WTC11 (cell line): ENCODE measurements around the gene DLGAP4. TPM values are rescaled to one million over a fixed set of nuclear protein-coding genes. Genes with fewer than 3 reads are reported as not detected.

Experiments
- ATAC-seq: fragments of 200-7000 bp; cut with Tn5 transposase; 2 replicates; pipeline ENCODE4 v1.10.0; 2021; ENCODE audit warnings: mild to moderate bottlenecking, moderate library complexity
- CTCF ChIA-PET: fragments of 300-600 bp; sonication (Branson Sonifier 250); formaldehyde crosslinking; loops from one replicate; lab custom pipeline; 2021; ENCODE audit warnings: antibody characterized with exemption; lab: Charles Lee
- POLR2A ChIA-PET: fragments of 350-600 bp; sonication (Branson Sonifier 250); formaldehyde crosslinking; loops from one replicate; lab custom pipeline; 2021; ENCODE audit warnings: antibody characterized with exemption; lab: Charles Lee
- DNase-seq: peaks from one replicate; pipeline ENCODE4 v3.0.0; 2021; ENCODE audit warnings: low spot score
- H3K27ac Mint-ChIP-seq: 2 replicates; pipeline ENCODE4 v1.8.0; 2021; ENCODE audit warnings: mixed read lengths
- H3K27me3 Mint-ChIP-seq: 2 replicates; pipeline ENCODE4 v1.8.0; 2021; ENCODE audit warnings: low read depth, mild to moderate bottlenecking, moderate library complexity, mixed read lengths
- H3K36me3 Mint-ChIP-seq: 2 replicates; pipeline ENCODE4 v1.8.0; 2021; ENCODE audit warnings: mixed read lengths
- H3K4me1 Mint-ChIP-seq: 2 replicates; pipeline ENCODE4 v1.8.0; 2022; ENCODE audit warnings: mixed read lengths
- H3K4me3 Mint-ChIP-seq: 2 replicates; pipeline ENCODE4 v1.8.0; 2021; ENCODE audit warnings: mild to moderate bottlenecking, moderate library complexity, mixed read lengths
- H3K9me3 Mint-ChIP-seq: 2 replicates; pipeline ENCODE4 v1.8.0; 2021; ENCODE audit warnings: mixed read lengths
- CBFB ChIP-seq: sonication (generic); formaldehyde crosslinking; IDR thresholded peaks from 2 replicates; pipeline ENCODE4 v1.8.1; 2022; ENCODE audit warnings: mild to moderate bottlenecking, low read depth, missing genetic modification reagents
- CREB1 ChIP-seq: sonication (generic); formaldehyde crosslinking; IDR thresholded peaks from 2 replicates; pipeline ENCODE4 v1.8.0; 2023; ENCODE audit warnings: mild to moderate bottlenecking, missing genetic modification reagents
- ETV6 ChIP-seq: sonication (generic); formaldehyde crosslinking; IDR thresholded peaks from 2 replicates; pipeline ENCODE4 v1.8.1; 2022; ENCODE audit warnings: mild to moderate bottlenecking, missing genetic modification reagents
- GRHL2 ChIP-seq: fragments of 250-450 bp; sonication (Bioruptor Pico); IDR thresholded peaks from 2 replicates; pipeline ENCODE4 v1.8.0; 2022; ENCODE audit warnings: mild to moderate bottlenecking, moderate library complexity; ENCODE audit not compliant: insufficient replicate concordance, severe bottlenecking
- GTF2I ChIP-seq: fragments of 250-450 bp; sonication (Bioruptor Pico); conservative IDR thresholded peaks from 2 replicates; pipeline ENCODE4 v1.4.0; 2021; ENCODE audit warnings: mild to moderate bottlenecking
- HMGA2 ChIP-seq: fragments of 250-450 bp; sonication (Bioruptor Pico); IDR thresholded peaks from 2 replicates; pipeline ENCODE4 v1.4.0; 2021; ENCODE audit warnings: mild to moderate bottlenecking, moderate library complexity
- IRF2 ChIP-seq: sonication (generic); formaldehyde crosslinking; IDR thresholded peaks from 2 replicates; pipeline ENCODE4 v1.8.0; 2022; ENCODE audit warnings: low read depth, missing genetic modification reagents, borderline replicate concordance
- JAZF1 ChIP-seq: fragments of 250-450 bp; sonication (Bioruptor Pico); IDR thresholded peaks from 2 replicates; pipeline ENCODE4 v1.9.0; 2021; ENCODE audit warnings: moderate library complexity, mild to moderate bottlenecking, inconsistent platforms
- NFATC4 ChIP-seq: fragments of 250-450 bp; sonication (Bioruptor Pico); IDR thresholded peaks from 2 replicates; pipeline ENCODE4 v1.9.0; 2021; ENCODE audit warnings: mild to moderate bottlenecking
- NFE2L1 ChIP-seq: sonication (generic); formaldehyde crosslinking; IDR thresholded peaks from 2 replicates; pipeline ENCODE4 v1.8.1; 2023; ENCODE audit warnings: missing genetic modification reagents
- PRRX2 ChIP-seq: fragments of 250-450 bp; sonication (Bioruptor Pico); IDR thresholded peaks from 2 replicates; pipeline ENCODE4 v1.8.0; 2021; ENCODE audit warnings: mild to moderate bottlenecking
- SMAD4 ChIP-seq: sonication (generic); formaldehyde crosslinking; IDR thresholded peaks from 2 replicates; pipeline ENCODE4 v1.8.0; 2022; ENCODE audit warnings: mild to moderate bottlenecking, missing genetic modification reagents
- SOX15 ChIP-seq: fragments of 250-450 bp; sonication (Bioruptor Pico); IDR thresholded peaks from 2 replicates; pipeline ENCODE4 v1.9.0; 2021; ENCODE audit warnings: mild to moderate bottlenecking
- ZNF396 ChIP-seq: fragments of 250-450 bp; sonication (Bioruptor Pico); IDR thresholded peaks from 2 replicates; pipeline ENCODE4 v1.8.0; 2021; ENCODE audit warnings: mild to moderate bottlenecking, moderate library complexity, borderline replicate concordance
- ZNF416 ChIP-seq: fragments of 250-450 bp; sonication (Bioruptor Pico); IDR thresholded peaks from 2 replicates; pipeline ENCODE4 v1.9.0; 2021; ENCODE audit warnings: mild to moderate bottlenecking, inconsistent platforms
- ZNF423 ChIP-seq: fragments of 250-450 bp; sonication (Bioruptor Pico); IDR thresholded peaks from 2 replicates; pipeline ENCODE4 v2.1.2; 2022; ENCODE audit warnings: mild to moderate bottlenecking, moderate library complexity
- ZNF671 ChIP-seq: fragments of 250-450 bp; sonication (Bioruptor Pico); IDR thresholded peaks from 2 replicates; pipeline ENCODE4 v1.8.0; 2021; ENCODE audit warnings: mild to moderate bottlenecking
- total RNA-seq: library from RNA; stranded (reverse); gene quantifications from 3 replicates; pipeline ENCODE4 v1.2.3, GENCODE V29; 2021
- TF ChIP-seq, protein P1 (sequence below): fragments of 200-600 bp; IDR thresholded peaks from 2 replicates; pipeline ENCODE4 v1.8.0; 2022; ENCODE audit warnings: antibody characterized with exemption
- TF ChIP-seq, protein P2 (sequence below): sonication (generic); formaldehyde crosslinking; conservative IDR thresholded peaks from 2 replicates; pipeline ENCODE4 v1.8.1; 2022; ENCODE audit warnings: mild to moderate bottlenecking, missing genetic modification reagents
- TF ChIP-seq, protein P3 (sequence below): sonication (generic); formaldehyde crosslinking; IDR thresholded peaks from 2 replicates; pipeline ENCODE4 v1.8.1; 2022; ENCODE audit warnings: missing genetic modification reagents, borderline replicate concordance
- TF ChIP-seq, protein P4 (sequence below): sonication (generic); formaldehyde crosslinking; IDR thresholded peaks from 2 replicates; pipeline ENCODE4 v1.8.1; 2022; ENCODE audit warnings: mild to moderate bottlenecking, moderate library complexity, missing genetic modification reagents
- TF ChIP-seq, protein P5 (sequence below): sonication (generic); formaldehyde crosslinking; IDR thresholded peaks from 2 replicates; pipeline ENCODE4 v1.8.0; 2023; ENCODE audit warnings: missing genetic modification reagents
- TF ChIP-seq, protein P6 (sequence below): sonication (generic); formaldehyde crosslinking; conservative IDR thresholded peaks from 2 replicates; pipeline ENCODE4 v1.8.1; 2023; ENCODE audit warnings: mild to moderate bottlenecking, low read depth, missing genetic modification reagents, moderate library complexity
- TF ChIP-seq, protein P7 (sequence below): sonication (generic); formaldehyde crosslinking; IDR thresholded peaks from 2 replicates; pipeline ENCODE4 v1.8.0; 2022; ENCODE audit warnings: mild to moderate bottlenecking, missing genetic modification reagents
- TF ChIP-seq, protein P8 (sequence below): sonication (generic); formaldehyde crosslinking; IDR thresholded peaks from 2 replicates; pipeline ENCODE4 v1.8.1; 2023; ENCODE audit warnings: mild to moderate bottlenecking, missing genetic modification reagents, moderate library complexity

Gene DLGAP4
- total RNA-seq, 1 experiment from 2014 or later, result 52.6 TPM

DNA sequence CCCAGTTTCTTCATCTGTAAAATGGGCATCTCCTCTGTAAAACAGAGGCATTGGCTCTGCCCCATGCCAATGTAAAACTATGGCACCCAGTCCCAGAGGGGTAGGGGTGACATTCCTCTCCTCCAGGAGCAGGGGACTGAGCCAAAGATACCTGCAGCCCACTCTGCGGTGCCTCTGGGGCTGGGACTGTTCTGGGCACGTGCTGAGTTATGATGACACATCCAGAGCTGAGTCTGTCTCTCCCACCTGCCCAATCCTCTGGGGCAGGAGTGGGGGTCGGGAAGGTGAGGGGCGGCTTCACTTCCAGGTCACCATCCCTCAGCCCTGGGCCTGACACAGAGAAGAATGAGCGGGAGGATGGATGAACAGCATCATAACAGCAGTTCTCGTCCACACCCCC, 40.0 kb upstream of the DLGAP4 start:
- Mint-ChIP-seq H3K9me3 (no peaks in the 10 kb centered on the region), H3K4me3 (no peak overlapping the region), H3K27me3 (no peaks in the 10 kb centered on the region)
- no peak for ATAC-seq
- POLR2A ChIA-PET, result no interaction called here
- TF ChIP-seq CREB1 (CRISPR knock-in tag) (no peak), GTF2I (CRISPR knock-in tag) (no peak), ZNF671 (CRISPR knock-in tag) (no peak), SOX15 (CRISPR knock-in tag) (no peak), JAZF1 (CRISPR knock-in tag) (no peak), ZNF423 (CRISPR knock-in tag) (no peak), GRHL2 (no peak), IRF2 (CRISPR knock-in tag) (no peak)
- TF ChIP-seq, protein P1, sequence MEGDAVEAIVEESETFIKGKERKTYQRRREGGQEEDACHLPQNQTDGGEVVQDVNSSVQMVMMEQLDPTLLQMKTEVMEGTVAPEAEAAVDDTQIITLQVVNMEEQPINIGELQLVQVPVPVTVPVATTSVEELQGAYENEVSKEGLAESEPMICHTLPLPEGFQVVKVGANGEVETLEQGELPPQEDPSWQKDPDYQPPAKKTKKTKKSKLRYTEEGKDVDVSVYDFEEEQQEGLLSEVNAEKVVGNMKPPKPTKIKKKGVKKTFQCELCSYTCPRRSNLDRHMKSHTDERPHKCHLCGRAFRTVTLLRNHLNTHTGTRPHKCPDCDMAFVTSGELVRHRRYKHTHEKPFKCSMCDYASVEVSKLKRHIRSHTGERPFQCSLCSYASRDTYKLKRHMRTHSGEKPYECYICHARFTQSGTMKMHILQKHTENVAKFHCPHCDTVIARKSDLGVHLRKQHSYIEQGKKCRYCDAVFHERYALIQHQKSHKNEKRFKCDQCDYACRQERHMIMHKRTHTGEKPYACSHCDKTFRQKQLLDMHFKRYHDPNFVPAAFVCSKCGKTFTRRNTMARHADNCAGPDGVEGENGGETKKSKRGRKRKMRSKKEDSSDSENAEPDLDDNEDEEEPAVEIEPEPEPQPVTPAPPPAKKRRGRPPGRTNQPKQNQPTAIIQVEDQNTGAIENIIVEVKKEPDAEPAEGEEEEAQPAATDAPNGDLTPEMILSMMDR, result no peak
- TF ChIP-seq, protein P2, sequence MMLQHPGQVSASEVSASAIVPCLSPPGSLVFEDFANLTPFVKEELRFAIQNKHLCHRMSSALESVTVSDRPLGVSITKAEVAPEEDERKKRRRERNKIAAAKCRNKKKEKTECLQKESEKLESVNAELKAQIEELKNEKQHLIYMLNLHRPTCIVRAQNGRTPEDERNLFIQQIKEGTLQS (CRISPR knock-in tag), result no peak
- TF ChIP-seq, protein P3, sequence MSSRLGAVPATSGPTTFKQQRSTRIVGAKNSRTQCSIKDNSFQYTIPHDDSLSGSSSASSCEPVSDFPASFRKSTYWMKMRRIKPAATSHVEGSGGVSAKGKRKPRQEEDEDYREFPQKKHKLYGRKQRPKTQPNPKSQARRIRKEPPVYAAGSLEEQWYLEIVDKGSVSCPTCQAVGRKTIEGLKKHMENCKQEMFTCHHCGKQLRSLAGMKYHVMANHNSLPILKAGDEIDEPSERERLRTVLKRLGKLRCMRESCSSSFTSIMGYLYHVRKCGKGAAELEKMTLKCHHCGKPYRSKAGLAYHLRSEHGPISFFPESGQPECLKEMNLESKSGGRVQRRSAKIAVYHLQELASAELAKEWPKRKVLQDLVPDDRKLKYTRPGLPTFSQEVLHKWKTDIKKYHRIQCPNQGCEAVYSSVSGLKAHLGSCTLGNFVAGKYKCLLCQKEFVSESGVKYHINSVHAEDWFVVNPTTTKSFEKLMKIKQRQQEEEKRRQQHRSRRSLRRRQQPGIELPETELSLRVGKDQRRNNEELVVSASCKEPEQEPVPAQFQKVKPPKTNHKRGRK, result no peak
- TF ChIP-seq, protein P4, sequence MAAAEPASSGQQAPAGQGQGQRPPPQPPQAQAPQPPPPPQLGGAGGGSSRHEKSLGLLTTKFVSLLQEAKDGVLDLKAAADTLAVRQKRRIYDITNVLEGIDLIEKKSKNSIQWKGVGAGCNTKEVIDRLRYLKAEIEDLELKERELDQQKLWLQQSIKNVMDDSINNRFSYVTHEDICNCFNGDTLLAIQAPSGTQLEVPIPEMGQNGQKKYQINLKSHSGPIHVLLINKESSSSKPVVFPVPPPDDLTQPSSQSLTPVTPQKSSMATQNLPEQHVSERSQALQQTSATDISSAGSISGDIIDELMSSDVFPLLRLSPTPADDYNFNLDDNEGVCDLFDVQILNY, result no peak
- TF ChIP-seq, all 79 proteins: peak for 0
- H3K4me1 Mint-ChIP-seq, result peaks cover 10% of the 10 kb centered on the region
- DNase-seq, result no peak
- CTCF ChIA-PET, result interaction anchor here (1.1 to 4.6 kb wide), 4 partner anchors 20 to 173 kb away, joined by 3 to 32 read pairs (median 12); no protein-coding TSS in a partner anchor
- no peaks in the 10 kb centered on the region for H3K36me3 Mint-ChIP-seq
- H3K27ac Mint-ChIP-seq, result no peak overlapping the region

DNA sequence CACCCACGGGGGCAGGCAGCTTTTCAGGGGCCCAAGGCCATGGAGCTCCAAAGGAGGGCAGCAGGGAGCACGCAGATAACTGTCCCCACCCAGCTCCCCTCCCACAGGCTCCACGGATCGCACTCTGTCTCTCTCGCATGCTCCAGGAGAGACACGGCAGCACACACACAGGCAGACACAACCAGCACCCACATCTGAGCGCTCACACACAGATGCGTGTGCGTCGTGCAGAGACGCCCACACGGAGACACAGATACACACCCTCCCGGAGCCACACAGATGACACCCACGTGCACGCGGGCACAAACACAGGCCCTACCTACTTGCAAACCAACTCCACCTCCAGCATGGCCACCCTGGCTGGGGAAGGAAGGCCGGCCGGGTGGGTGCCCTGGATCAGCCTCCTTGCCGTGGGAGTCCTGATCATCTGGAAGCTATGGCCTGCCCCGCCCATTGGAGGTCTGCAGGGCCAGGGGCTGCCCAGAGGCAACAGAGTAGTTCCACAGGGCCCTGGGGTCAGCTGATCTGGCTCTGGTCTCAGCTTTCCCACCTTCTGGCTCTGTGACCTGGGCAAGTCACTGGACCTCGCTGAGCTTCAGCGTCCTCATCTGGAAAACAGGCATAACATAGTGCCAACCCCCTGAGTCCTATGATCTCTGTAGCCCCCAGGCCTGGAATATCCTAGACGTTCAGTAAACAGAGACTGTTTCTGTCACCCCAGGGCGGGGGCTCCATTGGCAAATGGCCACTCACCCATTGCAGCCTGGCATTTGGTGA, 38.3 kb upstream of the DLGAP4 start:
- CTCF ChIA-PET, result interaction anchor here (0.5 to 4.6 kb wide), 11 partner anchors 18 to 1864 kb away, joined by 3 to 32 read pairs (median 5); partner anchors contain the start of gene AAR2
- POLR2A ChIA-PET, result interaction anchor here (1.4 kb wide), 1 partner anchor 10 kb away, joined by 3 read pairs; no protein-coding TSS in a partner anchor
- H3K4me3 Mint-ChIP-seq, result no peak overlapping the region
- no peaks in the 10 kb centered on the region for H3K36me3 Mint-ChIP-seq
- ATAC-seq (0 out of 2 replicates have a peak, but pooled peaks have one; percentile 25), DNase-seq (no peak)
- no peaks in the 10 kb centered on the region for H3K27me3 Mint-ChIP-seq
- no peak overlapping the region for H3K27ac Mint-ChIP-seq
- no peaks in the 10 kb centered on the region for H3K9me3 Mint-ChIP-seq
- H3K4me1 Mint-ChIP-seq, result peaks cover 16% of the 10 kb centered on the region
- TF ChIP-seq ZNF416 (CRISPR knock-in tag) (no peak), SMAD4 (CRISPR knock-in tag) (no peak), HMGA2 (CRISPR knock-in tag) (no peak), NFATC4 (CRISPR knock-in tag) (no peak), ZNF396 (CRISPR knock-in tag) (no peak), ETV6 (no peak), PRRX2 (CRISPR knock-in tag) (no peak), NFE2L1 (CRISPR knock-in tag) (no peak), CBFB (no peak)
- TF ChIP-seq, protein P5, sequence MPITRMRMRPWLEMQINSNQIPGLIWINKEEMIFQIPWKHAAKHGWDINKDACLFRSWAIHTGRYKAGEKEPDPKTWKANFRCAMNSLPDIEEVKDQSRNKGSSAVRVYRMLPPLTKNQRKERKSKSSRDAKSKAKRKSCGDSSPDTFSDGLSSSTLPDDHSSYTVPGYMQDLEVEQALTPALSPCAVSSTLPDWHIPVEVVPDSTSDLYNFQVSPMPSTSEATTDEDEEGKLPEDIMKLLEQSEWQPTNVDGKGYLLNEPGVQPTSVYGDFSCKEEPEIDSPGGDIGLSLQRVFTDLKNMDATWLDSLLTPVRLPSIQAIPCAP, result no peak
- TF ChIP-seq, protein P4, result no peak
- TF ChIP-seq, protein P6, sequence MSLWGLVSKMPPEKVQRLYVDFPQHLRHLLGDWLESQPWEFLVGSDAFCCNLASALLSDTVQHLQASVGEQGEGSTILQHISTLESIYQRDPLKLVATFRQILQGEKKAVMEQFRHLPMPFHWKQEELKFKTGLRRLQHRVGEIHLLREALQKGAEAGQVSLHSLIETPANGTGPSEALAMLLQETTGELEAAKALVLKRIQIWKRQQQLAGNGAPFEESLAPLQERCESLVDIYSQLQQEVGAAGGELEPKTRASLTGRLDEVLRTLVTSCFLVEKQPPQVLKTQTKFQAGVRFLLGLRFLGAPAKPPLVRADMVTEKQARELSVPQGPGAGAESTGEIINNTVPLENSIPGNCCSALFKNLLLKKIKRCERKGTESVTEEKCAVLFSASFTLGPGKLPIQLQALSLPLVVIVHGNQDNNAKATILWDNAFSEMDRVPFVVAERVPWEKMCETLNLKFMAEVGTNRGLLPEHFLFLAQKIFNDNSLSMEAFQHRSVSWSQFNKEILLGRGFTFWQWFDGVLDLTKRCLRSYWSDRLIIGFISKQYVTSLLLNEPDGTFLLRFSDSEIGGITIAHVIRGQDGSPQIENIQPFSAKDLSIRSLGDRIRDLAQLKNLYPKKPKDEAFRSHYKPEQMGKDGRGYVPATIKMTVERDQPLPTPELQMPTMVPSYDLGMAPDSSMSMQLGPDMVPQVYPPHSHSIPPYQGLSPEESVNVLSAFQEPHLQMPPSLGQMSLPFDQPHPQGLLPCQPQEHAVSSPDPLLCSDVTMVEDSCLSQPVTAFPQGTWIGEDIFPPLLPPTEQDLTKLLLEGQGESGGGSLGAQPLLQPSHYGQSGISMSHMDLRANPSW, result no peak
- TF ChIP-seq, protein P7, sequence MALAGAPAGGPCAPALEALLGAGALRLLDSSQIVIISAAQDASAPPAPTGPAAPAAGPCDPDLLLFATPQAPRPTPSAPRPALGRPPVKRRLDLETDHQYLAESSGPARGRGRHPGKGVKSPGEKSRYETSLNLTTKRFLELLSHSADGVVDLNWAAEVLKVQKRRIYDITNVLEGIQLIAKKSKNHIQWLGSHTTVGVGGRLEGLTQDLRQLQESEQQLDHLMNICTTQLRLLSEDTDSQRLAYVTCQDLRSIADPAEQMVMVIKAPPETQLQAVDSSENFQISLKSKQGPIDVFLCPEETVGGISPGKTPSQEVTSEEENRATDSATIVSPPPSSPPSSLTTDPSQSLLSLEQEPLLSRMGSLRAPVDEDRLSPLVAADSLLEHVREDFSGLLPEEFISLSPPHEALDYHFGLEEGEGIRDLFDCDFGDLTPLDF (CRISPR knock-in tag), result no peak
- TF ChIP-seq, protein P8, sequence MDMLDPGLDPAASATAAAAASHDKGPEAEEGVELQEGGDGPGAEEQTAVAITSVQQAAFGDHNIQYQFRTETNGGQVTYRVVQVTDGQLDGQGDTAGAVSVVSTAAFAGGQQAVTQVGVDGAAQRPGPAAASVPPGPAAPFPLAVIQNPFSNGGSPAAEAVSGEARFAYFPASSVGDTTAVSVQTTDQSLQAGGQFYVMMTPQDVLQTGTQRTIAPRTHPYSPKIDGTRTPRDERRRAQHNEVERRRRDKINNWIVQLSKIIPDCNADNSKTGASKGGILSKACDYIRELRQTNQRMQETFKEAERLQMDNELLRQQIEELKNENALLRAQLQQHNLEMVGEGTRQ (CRISPR knock-in tag), result no peak
